Endodermal cell (in vitro differentiated cells): ENCODE results near the gene CRHR1. TPM values are rescaled to one million over a fixed set of nuclear protein-coding genes. Genes with fewer than 3 reads are reported as not detected.

ENCODE experiments used
- DNase-seq: peaks from one replicate; pipeline ENCODE4 v3.0.0-alpha.2; 2017
- H3K27ac ChIP-seq: 2 replicates; pipeline ENCODE4 v1.5.1; 2013; ENCODE audit warnings: mild to moderate bottlenecking, low read depth, low read length, moderate library complexity
- H3K27me3 ChIP-seq: 2 replicates; pipeline ENCODE4 v1.6.1; 2013; ENCODE audit warnings: mild to moderate bottlenecking, low read length, moderate library complexity; ENCODE audit not compliant: insufficient read depth, control insufficient read depth, poor library complexity, severe bottlenecking
- H3K36me3 ChIP-seq: 2 replicates; pipeline ENCODE4 v1.7.0; 2013; ENCODE audit warnings: mild to moderate bottlenecking, low read length, moderate library complexity; ENCODE audit not compliant: control insufficient read depth, insufficient read depth
- H3K4me1 ChIP-seq: one replicate; pipeline ENCODE4 v1.7.0; 2013; ENCODE audit warnings: low read length; ENCODE audit not compliant: control insufficient read depth, insufficient read depth
- H3K4me3 ChIP-seq: 2 replicates; pipeline ENCODE4 v1.5.1; 2013; ENCODE audit warnings: mild to moderate bottlenecking, low read length, moderate library complexity
- H3K9ac ChIP-seq: 2 replicates; pipeline ENCODE4 v1.6.1; 2013; ENCODE audit warnings: mild to moderate bottlenecking, low read length, moderate library complexity; ENCODE audit not compliant: poor library complexity, severe bottlenecking; ENCODE audit errors: extremely low read depth
- H3K9me3 ChIP-seq: 2 replicates; pipeline ENCODE4 v1.6.1; 2013; ENCODE audit warnings: mild to moderate bottlenecking, low read length, moderate library complexity; ENCODE audit not compliant: control insufficient read depth
- H3K27ac Mint-ChIP-seq: 2 replicates; pipeline ENCODE4 v1.8.0; 2020; ENCODE audit warnings: mixed read lengths
- H3K27me3 Mint-ChIP-seq: 2 replicates; pipeline ENCODE4 v1.8.0; 2021; ENCODE audit warnings: mild to moderate bottlenecking, mixed read lengths; ENCODE audit not compliant: insufficient read depth
- H3K36me3 Mint-ChIP-seq: 2 replicates; pipeline ENCODE4 v1.8.0; 2020; ENCODE audit warnings: low read depth, mixed read lengths
- H3K4me1 Mint-ChIP-seq: 2 replicates; pipeline ENCODE4 v1.8.0; 2020; ENCODE audit warnings: mixed read lengths
- H3K4me3 Mint-ChIP-seq: 2 replicates; pipeline ENCODE4 v1.8.0; 2020; ENCODE audit warnings: mild to moderate bottlenecking, moderate library complexity, mixed read lengths
- H3K9me3 Mint-ChIP-seq: 2 replicates; pipeline ENCODE4 v1.8.0; 2020; ENCODE audit warnings: mild to moderate bottlenecking, mixed read lengths
- WGBS, 2 experiments: methylation state at CpG; one replicate each; pipeline versions ENCODE4 v1.1.5 to v1.1.7; 2013; ENCODE audit warnings: missing lambda C conversion rate in 2 of 2, mixed read lengths in 1 of 2; ENCODE audit not compliant: insufficient coverage in 1 of 2, insufficient read length in 1 of 2; 5-methylcytosine and 5-hydroxymethylcytosine counted together
- total RNA-seq, 2 donors: library from RNA; stranded (reverse); fragmentation: NEBNext Ultra II Directional in 1 of 2; extraction: Animal tissue kit (Norgen Biotek cat#: 25700) in 1 of 2; gene quantifications; 2 replicates in 1 of 2; 3 replicates in 1 of 2; pipeline ENCODE4 v1.2.1, GENCODE V29; 2021
- TF ChIP-seq, protein P1 (sequence below): fragments of 200-600 bp; sonication (generic); conservative IDR thresholded peaks from 2 replicates; pipeline ENCODE4 v1.5.0; 2021; ENCODE audit warnings: antibody characterized with exemption, mild to moderate bottlenecking

Gene CRHR1
- total RNA-seq, 2 donors from 2014 or later, result 0.81 to 1.8 TPM

DNA sequence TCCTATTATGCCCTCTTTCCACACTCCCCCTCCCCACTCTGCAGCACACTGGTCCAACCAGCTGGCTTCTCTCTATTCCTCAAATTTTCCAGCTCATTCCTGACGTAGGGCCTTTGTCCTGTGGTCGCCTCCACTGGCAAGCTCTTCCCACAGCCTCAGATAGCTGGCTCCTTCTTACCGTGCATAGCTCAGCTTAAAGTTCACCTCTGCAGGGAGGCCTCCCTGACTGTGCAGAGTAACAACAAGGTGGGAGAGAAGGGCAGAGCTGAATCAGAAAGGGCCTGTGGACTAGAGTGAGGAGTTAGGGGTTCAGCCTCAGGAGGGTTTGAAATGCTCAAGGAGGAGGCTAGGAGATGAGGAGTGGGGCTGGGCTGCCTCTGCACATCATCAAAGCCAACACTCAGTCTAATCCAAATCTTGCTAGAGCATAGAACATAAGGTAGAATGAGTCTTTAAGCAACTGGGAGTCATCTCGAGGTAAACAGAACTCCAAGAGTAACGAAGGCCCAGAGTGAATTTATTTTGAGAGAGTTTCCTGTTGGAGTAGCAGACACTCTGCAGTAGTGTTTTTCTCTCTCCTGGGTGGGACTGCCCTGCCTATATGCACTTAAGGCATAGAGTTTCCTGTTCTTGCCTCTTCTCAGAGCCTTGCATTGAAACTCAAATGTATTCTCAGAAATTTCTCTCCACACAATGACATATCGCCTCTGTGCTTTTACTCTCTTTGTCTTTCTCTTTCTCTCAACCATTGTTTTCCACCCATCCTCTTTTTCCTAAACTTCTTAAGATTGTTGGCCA is 79.9 kb downstream of the CRHR1 start:
- 81 to 84% methylated on average over 6 of the region's 6 CpGs for WGBS, 2 experiments
- Mint-ChIP-seq H3K4me1 (peaks cover 14% of the 10 kb centered on the region), H3K36me3 (no peaks in the 10 kb centered on the region), H3K9me3 (no peaks in the 10 kb centered on the region), H3K27me3 (peaks cover 11% of the 10 kb centered on the region), H3K27ac (no peak overlapping the region), H3K4me3 (no peak overlapping the region)
- DNase-seq, result no peak
- Histone ChIP-seq H3K36me3 (no peaks in the 10 kb centered on the region), H3K27ac (no peak overlapping the region), H3K9ac (no peak overlapping the region), H3K27me3 (no peaks in the 10 kb centered on the region), H3K4me1 (no peaks in the 10 kb centered on the region), H3K9me3 (no peaks in the 10 kb centered on the region), H3K4me3 (no peak overlapping the region)
- TF ChIP-seq, protein P1, sequence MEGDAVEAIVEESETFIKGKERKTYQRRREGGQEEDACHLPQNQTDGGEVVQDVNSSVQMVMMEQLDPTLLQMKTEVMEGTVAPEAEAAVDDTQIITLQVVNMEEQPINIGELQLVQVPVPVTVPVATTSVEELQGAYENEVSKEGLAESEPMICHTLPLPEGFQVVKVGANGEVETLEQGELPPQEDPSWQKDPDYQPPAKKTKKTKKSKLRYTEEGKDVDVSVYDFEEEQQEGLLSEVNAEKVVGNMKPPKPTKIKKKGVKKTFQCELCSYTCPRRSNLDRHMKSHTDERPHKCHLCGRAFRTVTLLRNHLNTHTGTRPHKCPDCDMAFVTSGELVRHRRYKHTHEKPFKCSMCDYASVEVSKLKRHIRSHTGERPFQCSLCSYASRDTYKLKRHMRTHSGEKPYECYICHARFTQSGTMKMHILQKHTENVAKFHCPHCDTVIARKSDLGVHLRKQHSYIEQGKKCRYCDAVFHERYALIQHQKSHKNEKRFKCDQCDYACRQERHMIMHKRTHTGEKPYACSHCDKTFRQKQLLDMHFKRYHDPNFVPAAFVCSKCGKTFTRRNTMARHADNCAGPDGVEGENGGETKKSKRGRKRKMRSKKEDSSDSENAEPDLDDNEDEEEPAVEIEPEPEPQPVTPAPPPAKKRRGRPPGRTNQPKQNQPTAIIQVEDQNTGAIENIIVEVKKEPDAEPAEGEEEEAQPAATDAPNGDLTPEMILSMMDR, result no peak

DNA sequence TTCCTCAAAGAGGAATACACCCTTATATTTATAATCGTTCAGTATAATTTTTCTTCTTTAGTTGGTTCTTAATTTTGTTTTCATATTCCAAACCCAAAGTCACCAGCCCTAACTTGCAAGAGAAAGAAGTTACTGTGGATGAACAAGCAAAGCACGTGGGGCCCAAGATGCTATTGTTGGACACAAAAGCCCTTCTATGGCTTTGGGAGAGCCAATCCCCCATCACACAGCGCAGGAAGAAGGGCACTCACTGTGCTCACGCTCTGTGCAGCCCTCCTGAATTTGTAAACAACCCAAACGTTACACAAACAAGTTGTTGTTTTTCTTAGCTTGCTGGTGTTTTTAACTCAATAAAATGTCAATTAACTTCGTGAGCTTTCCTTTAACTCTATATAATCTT is 83.1 kb downstream of the CRHR1 start:
- TF ChIP-seq, protein P1, result no peak
- WGBS, 2 experiments, result 92% methylated on average over 5 to 6 of the region's 6 CpGs
- Mint-ChIP-seq H3K9me3 (no peaks in the 10 kb centered on the region), H3K36me3 (no peaks in the 10 kb centered on the region), H3K27ac (no peak overlapping the region), H3K4me3 (no peak overlapping the region), H3K4me1 (peaks cover 27% of the 10 kb centered on the region), H3K27me3 (peaks cover 3% of the 10 kb centered on the region)
- Histone ChIP-seq H3K4me3 (no peak overlapping the region), H3K27me3 (no peaks in the 10 kb centered on the region), H3K9ac (no peak overlapping the region), H3K9me3 (no peaks in the 10 kb centered on the region), H3K27ac (no peak overlapping the region), H3K4me1 (no peaks in the 10 kb centered on the region), H3K36me3 (no peaks in the 10 kb centered on the region)
- no peak for DNase-seq

DNA sequence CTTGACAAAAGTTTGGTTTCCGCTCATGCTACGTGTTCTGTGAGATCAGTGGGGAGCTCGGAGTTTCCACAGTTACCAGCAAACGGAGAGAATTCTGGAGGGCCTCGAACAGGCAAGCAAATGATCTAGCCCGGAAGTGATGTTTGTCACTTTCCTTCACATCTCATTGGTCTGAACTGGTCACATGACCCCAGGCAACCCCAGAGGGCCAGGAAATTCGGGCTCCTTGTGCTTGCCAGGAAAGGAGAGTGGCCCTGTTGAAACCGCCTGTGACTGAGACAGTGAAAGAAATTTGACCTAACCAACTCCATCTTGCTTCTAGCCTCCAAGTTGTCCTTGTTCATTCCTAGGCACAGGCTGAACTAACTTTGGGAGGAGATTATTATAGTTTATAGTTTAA is 83.6 kb downstream of the CRHR1 start:
- Histone ChIP-seq H3K4me3 (no peak overlapping the region), H3K9me3 (no peaks in the 10 kb centered on the region), H3K4me1 (no peaks in the 10 kb centered on the region), H3K27ac (no peak overlapping the region), H3K27me3 (no peaks in the 10 kb centered on the region), H3K9ac (no peak overlapping the region), H3K36me3 (no peaks in the 10 kb centered on the region)
- Mint-ChIP-seq H3K27me3 (peaks cover 2% of the 10 kb centered on the region), H3K4me1 (peaks cover 27% of the 10 kb centered on the region), H3K36me3 (no peaks in the 10 kb centered on the region), H3K27ac (no peak overlapping the region), H3K9me3 (no peaks in the 10 kb centered on the region), H3K4me3 (no peak overlapping the region)
- DNase-seq, result peak; percentile 63
- TF ChIP-seq, protein P1, result no peak
- WGBS, 2 experiments, result 74 to 79% methylated on average over 7 to 8 of the region's 8 CpGs
